Stimulated activated CD8-positive, alpha-beta memory T cell treated with anti-CD3 and anti-CD28 coated beads, Interleukin-2, amount 100 ng/mL, for 48 hours (primary cell): ENCODE results near the gene ITIH5.
"Not testable (repeated sequence)": the region's sequence is repeated elsewhere in the genome, so short reads cannot be mapped to it uniquely, and the experiment has no call there.

Experiments
- DNase-seq, 2 donors: peaks; one replicate each; pipeline ENCODE4 v3.0.0-alpha.2; 2020; ENCODE audit warnings: low read depth in 2 of 2

Gene ITIH5

GRCh38 chr10:7687228-7687907, 20.6 kb upstream of the ITIH5 start:
- peak; percentile 49 to 58 for DNase-seq

GRCh38 chr10:7686351-7687171, 19.8 kb upstream of the ITIH5 start:
- no peak for DNase-seq

- DNase-seq, result not testable (repeated sequence)
Observed at GRCh38 chr10:7680078-7680477, 13.3 kb upstream of the ITIH5 start.

- no peak for DNase-seq
Observed at GRCh38 chr10:7679256-7679655, 12.5 kb upstream of the ITIH5 start.

GRCh38 chr10:7672341-7673134, 5.8 kb upstream of the ITIH5 start:
- DNase-seq, result no peak

- no peak for DNase-seq
Observed at GRCh38 chr10:7670157-7670556, 3.4 kb upstream of the ITIH5 start.

- DNase-seq, result no peak
Observed at GRCh38 chr10:7667262-7668141, 736 bp upstream of the ITIH5 start.

- DNase-seq, result no peak
Observed at GRCh38 chr10:7665767-7666166, 999 bp downstream of the ITIH5 start.

- no peak for DNase-seq
Observed at GRCh38 chr10:7664707-7665106, 2.1 kb downstream of the ITIH5 start.

GRCh38 chr10:7662522-7662921, 4.2 kb downstream of the ITIH5 start:
- DNase-seq, result no peak

GRCh38 chr10:7659560-7659959, 7.2 kb downstream of the ITIH5 start:
- DNase-seq, result no peak

GRCh38 chr10:7657552-7657951, 9.2 kb downstream of the ITIH5 start:
- no peak for DNase-seq

GRCh38 chr10:7657079-7657478, 9.7 kb downstream of the ITIH5 start:
- DNase-seq, result not testable (repeated sequence)

- no peak for DNase-seq
Observed at GRCh38 chr10:7651853-7652470, 14.8 kb downstream of the ITIH5 start.

GRCh38 chr10:7649673-7650300, 17.0 kb downstream of the ITIH5 start:
- no peak for DNase-seq

- DNase-seq, result no peak
Observed at GRCh38 chr10:7647062-7647664, 19.6 kb downstream of the ITIH5 start.

GRCh38 chr10:7642491-7643011, 24.2 kb downstream of the ITIH5 start:
- no peak for DNase-seq

GRCh38 chr10:7635408-7636125, 31.2 kb downstream of the ITIH5 start:
- DNase-seq, result no peak
